Stomach (tissue), 4 donors: ENCODE results near the gene AHCYL2.

Source experiments
- EP300 ChIP-seq: sonication (generic); formaldehyde crosslinking; IDR thresholded peaks from one replicate; pipeline ENCODE4 v1.6.1; 2017; ENCODE audit warnings: antibody characterized with exemption
- POLR2A ChIP-seq, 4 donors: fragments of 450-650 bp; IDR thresholded peaks; one replicate each; pipeline ENCODE4 v1.6.1; 2016; ENCODE audit warnings: antibody characterized with exemption in 4 of 4, control low read depth in 2 of 4, mild to moderate bottlenecking in 1 of 4, moderate library complexity in 1 of 4
- POLR2AphosphoS5 ChIP-seq, 3 donors: sonication (generic); formaldehyde crosslinking; IDR thresholded peaks; one replicate each; pipeline ENCODE4 v1.6.1; 2016; ENCODE audit warnings: antibody characterized with exemption in 3 of 3
- TF ChIP-seq, protein P1 (sequence below), 7 experiments: fragments of 450-650 bp in 4 of 7; fragments of 200-600 bp in 3 of 7; sonication (generic) in 3 of 7; IDR thresholded peaks; one replicate each; pipeline ENCODE4 v1.5.1; 2016 to 2019; ENCODE audit warnings: antibody characterized with exemption in 7 of 7, control low read depth in 2 of 7, mild to moderate bottlenecking in 1 of 7

DNA sequence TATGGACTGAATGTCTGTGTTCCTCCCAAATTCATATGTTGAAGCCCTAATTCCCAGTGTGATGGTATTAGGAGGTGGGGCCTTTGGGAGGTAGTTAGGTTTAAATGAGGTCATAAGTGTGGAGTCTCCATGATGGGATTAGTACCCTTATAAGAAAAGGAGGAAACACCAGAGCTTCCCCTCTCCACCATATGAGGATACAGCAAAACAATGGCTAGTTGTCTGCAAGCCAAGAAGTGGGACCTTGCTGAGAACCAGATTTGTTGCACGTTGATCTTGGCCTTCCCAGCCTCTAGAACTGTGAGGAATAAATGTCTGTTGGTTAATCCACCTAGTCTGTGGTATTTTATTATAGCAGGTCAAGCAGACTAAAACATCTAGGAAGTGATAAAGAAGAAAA lies 102.2 kb downstream of the AHCYL2 start:
- no peak for TF ChIP-seq POLR2A (IDR thresholded peaks at IDR 0.05)
- TF ChIP-seq, protein P1, sequence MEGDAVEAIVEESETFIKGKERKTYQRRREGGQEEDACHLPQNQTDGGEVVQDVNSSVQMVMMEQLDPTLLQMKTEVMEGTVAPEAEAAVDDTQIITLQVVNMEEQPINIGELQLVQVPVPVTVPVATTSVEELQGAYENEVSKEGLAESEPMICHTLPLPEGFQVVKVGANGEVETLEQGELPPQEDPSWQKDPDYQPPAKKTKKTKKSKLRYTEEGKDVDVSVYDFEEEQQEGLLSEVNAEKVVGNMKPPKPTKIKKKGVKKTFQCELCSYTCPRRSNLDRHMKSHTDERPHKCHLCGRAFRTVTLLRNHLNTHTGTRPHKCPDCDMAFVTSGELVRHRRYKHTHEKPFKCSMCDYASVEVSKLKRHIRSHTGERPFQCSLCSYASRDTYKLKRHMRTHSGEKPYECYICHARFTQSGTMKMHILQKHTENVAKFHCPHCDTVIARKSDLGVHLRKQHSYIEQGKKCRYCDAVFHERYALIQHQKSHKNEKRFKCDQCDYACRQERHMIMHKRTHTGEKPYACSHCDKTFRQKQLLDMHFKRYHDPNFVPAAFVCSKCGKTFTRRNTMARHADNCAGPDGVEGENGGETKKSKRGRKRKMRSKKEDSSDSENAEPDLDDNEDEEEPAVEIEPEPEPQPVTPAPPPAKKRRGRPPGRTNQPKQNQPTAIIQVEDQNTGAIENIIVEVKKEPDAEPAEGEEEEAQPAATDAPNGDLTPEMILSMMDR (IDR thresholded peaks at IDR 0.05), result no peak
- TF ChIP-seq EP300, result no peak
- no peak for TF ChIP-seq POLR2AphosphoS5 (IDR thresholded peaks at IDR 0.05)
